GM21576 (cell line): ENCODE measurements around the gene TLR2.

ENCODE experiments used
- ATAC-seq: cut with Tn5 transposase; IDR thresholded peaks from one replicate; pipeline ENCODE4 v1.9.1; 2021; ENCODE audit warnings: mild to moderate bottlenecking, moderate library complexity; ENCODE audit not compliant: unreplicated experiment

The TLR2 gene

DNA sequence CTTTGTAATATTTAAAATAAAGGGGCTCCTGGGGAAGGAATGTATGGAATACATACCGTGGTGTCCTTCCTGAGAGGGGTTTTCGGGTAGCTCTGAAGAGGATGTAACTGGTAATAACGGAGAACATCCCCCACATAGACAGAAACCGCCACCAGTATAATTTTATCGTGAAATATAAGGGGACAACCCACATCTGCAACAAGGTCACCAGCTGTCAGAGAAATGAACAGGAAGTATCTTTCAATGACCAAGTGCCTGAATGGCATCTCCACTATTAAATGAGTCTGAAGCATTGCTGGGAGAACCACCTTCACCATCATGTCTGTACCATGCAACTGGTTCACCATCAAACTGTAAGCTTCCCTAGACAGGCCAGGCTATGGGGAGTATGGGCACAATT lies 44.1 kb downstream of the TLR2 start:
- ATAC-seq: no peak

DNA sequence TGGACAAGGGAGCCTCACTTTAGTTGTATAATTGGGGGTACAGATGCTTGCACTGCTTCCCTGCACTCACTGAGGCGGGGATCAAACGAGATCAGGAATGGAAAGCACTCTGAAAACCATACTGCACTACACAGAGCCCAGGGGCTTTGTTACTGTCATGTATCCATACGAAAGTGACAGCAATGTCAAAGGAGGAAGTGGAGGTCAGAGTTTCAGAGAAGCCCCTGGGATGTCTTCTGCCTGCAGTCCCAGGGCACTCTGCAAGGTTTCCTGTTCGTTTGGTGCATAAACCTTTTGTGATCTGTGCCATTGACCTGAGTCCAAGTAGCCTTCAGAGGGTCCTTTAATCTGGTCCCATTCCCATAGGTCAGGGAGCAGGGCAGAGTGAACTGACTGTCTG lies 44.6 kb downstream of the TLR2 start:
- peak; percentile 33 for ATAC-seq

DNA sequence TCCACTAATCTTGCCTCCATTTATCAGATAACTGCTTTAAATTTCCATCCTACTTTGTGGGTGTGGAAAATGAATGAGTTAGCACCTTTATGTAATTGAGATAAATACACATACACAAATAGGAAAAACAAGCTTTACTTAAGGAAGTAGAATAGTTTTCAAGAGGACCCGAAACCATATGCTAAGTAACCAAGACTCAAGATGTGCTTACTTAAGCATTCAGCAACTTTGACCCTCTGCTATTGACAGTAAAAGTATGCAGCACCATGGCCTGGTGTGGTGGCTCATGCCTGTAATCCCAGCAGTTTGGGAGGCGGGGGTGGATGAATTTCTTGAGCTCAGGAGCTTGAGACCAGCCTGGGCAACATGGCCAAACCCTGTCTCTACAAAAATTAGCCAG lies 45.8 kb downstream of the TLR2 start:
- no peak for ATAC-seq

DNA sequence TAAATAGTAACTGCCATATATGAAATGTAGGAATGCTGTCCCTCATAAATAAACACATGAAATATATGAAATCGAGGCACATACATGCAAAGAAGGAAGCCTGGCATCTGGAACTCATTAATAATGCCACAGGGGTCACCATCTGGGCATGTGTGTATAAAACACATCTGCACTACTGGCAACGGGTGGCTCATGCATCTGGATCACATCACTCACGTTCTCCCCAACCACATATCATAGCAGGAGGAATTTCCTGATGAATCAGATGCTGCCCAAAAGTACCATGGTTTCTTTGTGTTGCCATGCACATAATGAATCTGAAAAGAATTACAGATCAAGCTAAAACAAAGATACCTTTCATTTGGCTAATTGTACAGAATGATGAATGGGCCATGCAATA lies 47.2 kb downstream of the TLR2 start:
- ATAC-seq: no peak

DNA sequence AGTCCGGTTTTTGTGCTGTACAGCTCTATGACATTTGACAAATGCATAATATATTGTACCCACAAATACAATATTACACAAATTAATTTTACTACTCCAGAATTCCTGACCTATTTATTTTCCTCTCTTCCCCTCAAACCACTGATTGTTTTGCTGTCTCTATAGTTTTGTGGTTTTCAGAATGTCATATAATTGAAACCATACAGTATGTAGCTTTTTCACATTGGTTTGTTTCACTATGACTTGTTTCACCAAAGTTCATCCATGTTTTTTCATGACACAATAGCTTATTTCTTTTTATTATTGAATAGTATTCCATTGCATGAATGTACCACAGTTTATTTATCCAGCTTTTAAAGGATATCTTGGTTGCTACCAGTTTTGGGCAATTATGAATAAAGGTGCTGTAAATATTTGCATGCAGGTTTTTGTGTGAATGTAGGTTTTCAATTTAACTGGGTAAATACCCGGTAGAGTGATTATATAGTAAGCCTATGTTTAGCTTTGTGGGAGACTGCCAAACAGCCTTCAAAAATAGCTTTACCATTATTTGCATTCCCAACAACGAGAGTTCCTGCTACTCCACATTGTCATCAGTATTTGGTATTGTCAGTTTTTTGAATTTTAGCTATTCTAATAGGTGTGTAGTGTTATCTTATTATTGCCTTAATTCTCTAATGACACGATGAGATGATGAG lies 49.8 kb downstream of the TLR2 start:
- peak; percentile 50 for ATAC-seq

DNA sequence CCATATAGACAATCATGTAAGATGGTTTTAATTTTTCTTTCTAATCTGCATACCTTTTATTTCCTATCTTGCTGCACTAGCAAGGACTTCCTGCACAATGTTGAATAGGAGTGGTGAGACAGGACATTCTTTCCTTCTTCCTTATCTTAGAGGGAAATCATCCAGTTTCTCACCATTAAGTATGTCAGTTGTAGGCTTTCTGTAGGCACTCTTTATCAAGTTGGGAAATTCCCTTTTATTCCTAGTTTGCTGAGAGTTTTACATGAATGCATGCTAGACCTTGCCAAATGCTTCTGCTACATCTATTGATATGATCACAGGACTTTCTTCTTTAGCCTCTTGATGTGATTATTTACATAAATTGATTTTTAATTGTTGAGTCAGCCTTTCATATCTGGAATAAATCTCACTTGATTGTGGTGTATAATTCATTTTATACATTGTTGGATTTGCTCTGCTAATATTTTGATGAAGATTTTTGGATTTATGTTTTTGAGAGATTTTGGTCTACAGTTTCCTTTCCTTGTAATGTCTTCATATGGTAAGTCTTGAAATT lies 51.9 kb downstream of the TLR2 start:
- ATAC-seq: no peak

DNA sequence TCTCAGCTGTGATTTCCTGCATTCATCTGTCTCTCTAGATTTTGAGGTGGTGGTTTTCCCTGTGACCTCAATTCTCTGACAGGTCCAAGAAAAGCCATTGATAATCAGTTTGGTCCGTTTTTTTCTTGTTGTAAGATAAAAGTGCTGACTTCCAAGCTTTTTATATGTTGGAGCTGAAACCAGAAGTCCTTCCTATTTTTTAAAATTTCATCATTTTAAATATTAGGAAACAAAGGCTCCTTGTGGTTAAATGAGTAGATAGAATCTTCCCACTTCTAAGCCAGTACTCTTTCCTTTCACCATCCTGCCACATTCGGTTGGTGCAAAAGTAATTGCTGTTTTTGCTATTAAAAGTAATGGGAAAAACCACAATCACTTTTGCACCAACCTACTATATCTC lies 57.5 kb downstream of the TLR2 start:
- no peak for ATAC-seq

DNA sequence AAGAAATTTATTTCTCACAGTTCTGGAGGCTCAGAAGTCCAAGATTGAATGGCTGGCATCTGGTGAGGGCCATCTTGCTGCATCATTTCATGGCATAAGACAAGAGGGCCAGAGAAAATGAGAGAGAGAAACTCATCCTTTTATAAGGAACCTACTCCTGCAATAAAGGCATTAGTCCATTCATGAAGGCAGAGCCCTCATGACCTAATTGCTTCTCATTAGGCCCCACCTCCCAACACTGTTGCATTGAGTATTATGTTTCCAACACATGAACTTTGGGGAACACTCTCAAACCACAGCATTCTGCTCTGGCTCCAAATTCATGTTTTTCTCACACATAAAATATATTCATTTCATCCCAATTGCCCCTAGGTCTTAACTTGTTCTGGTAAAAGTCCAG lies 61.6 kb downstream of the TLR2 start:
- ATAC-seq: no peak

DNA sequence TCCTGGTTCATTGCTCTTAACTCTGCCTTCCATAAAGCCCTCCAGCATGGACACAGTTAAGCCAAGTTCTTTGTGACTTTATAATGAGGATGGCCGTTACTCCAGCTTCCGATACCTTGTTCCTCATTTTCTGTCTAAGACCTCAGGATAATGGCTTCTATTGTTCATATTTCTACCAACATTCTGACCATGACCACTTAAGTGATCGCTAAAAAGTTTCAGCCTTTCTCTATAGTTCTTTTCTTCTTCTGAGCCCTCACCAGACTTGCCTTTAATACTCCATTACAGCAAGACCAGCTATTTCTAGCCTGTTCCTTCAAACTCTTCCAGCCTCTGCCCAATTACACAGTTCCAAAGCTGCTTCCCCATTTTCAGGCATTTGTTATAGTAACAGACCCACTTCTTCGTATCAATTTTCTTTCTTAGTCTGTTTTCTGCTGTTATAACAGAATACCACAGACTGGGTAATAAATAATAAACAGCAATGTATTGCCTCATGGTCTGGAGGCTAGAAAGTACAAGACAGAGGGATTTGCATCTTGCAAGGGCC lies 63.4 kb downstream of the TLR2 start:
- ATAC-seq: no peak

DNA sequence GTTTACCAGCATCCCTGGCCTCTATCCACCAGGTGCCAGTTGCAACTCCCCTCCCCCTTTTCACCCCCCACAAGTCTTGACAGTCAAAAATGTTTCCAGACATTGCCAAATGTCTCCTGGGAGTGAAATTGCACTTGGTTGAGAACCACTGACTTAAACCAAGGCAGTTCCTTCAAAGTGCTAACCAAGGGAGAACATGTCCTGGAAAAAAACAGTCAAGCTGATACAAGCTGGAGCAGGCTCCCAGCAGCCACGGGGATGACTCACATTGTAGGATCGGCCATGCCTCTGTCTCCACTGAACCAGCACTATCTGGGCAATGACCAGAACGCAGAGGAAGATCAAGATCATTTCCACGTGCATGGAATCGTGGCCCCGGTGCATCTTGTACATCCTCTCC lies 64.3 kb downstream of the TLR2 start:
- ATAC-seq: no peak

DNA sequence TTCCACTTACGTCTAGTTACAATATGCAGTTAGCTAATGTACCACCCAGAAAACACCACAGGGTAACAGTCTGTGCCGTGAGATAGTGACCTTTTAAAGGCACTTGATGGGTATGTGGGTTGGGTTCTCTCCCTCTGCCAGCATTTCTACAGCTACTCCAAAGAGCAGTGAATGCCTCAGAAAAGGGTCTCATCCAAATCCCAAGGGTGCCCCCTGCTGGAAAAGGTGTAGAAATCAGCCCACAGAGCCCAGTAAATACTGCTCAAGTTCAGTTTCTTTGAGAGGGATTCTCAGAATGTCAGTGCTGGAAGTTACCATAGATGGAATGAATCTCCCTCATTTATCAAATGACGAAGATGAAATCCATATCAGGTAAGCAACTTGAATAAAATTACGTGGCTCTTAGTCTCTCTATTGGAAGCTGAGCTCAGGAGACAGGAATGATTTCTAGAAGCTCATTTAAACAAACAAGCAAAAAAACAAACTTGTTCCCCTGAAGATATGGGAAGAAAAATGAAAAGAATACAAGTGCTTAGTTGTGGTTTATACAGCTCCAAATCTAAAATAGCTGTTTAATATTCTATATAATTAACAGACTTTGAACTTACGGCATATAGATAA lies 66.2 kb downstream of the TLR2 start:
- peak; percentile 85 for ATAC-seq

DNA sequence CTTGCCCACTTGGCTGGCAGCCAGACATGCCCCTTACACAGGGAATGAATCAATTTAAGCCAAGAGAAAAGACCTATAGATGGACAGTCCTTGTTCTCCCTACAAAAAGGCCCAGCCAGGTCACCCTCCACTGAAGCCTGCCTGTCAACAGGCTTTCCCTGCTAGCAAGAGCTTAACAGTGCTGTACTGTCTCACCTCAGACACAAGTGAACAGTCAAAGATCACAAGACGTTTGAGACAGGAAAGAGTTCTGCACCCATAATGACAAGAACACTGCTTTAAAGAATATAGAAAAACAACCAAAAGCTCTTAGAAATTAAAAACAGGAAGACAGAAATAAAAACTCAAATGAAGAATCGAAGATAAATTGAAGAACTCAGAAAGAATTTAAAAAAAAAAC lies 71.1 kb downstream of the TLR2 start:
- ATAC-seq: no peak
